ENCODE results near the gene MFAP3L.

DNA sequence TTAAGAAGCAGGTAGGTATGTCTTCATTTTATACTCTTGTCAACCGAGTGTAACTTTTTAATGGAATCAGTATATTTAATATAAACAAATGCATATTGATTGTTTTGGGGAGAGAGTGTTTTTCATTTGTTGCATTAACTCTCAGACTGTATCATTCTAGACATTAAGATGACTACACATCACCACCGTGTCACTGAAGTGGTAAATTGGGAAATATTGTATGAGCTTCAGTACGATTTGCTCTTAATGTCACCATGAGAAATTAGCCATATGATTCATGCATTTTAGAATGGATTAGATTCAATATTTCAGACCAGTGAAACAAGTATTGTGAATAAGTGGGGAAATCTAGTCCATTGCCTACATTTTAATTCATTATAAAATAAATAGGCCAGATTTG lies 9.7 kb upstream of the MFAP3L start:
- TF ChIP-seq, protein P1, sequence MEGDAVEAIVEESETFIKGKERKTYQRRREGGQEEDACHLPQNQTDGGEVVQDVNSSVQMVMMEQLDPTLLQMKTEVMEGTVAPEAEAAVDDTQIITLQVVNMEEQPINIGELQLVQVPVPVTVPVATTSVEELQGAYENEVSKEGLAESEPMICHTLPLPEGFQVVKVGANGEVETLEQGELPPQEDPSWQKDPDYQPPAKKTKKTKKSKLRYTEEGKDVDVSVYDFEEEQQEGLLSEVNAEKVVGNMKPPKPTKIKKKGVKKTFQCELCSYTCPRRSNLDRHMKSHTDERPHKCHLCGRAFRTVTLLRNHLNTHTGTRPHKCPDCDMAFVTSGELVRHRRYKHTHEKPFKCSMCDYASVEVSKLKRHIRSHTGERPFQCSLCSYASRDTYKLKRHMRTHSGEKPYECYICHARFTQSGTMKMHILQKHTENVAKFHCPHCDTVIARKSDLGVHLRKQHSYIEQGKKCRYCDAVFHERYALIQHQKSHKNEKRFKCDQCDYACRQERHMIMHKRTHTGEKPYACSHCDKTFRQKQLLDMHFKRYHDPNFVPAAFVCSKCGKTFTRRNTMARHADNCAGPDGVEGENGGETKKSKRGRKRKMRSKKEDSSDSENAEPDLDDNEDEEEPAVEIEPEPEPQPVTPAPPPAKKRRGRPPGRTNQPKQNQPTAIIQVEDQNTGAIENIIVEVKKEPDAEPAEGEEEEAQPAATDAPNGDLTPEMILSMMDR (IDR thresholded peaks at IDR 0.05), result no peak
- no peak for TF ChIP-seq POLR2A (IDR thresholded peaks at IDR 0.05)

Measured in Peyer's patch (tissue), 4 donors.